ENCODE data around the gene SMIM10.

DNA sequence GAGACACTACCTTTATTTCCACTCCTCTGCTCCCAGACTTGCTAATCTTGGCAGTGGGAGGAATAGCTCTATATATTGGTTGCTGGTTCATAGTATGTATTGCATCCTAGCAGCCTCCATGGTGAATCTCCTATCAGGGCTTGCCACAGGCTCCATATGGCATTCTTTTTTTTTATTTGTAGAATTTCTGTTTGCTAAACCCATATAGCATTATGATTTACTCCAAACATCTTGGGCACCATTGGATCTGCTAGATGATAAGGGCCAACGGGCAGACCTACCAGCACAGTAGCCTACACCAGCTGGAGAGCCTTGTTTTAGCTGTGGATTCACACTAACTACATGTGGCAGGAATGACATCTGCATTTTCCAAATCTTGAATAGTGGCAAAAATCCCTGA, 6.9 kb downstream of the SMIM10 start:
- TF ChIP-seq, protein P1, sequence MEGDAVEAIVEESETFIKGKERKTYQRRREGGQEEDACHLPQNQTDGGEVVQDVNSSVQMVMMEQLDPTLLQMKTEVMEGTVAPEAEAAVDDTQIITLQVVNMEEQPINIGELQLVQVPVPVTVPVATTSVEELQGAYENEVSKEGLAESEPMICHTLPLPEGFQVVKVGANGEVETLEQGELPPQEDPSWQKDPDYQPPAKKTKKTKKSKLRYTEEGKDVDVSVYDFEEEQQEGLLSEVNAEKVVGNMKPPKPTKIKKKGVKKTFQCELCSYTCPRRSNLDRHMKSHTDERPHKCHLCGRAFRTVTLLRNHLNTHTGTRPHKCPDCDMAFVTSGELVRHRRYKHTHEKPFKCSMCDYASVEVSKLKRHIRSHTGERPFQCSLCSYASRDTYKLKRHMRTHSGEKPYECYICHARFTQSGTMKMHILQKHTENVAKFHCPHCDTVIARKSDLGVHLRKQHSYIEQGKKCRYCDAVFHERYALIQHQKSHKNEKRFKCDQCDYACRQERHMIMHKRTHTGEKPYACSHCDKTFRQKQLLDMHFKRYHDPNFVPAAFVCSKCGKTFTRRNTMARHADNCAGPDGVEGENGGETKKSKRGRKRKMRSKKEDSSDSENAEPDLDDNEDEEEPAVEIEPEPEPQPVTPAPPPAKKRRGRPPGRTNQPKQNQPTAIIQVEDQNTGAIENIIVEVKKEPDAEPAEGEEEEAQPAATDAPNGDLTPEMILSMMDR (IDR thresholded peaks at IDR 0.05; ENCODE audit: borderline replicate concordance, extremely low read depth, low read length, poor library complexity, severe bottlenecking), result no peak
- no peak for TF ChIP-seq EZH2 (IDR thresholded peaks at IDR 0.05; ENCODE audit: borderline replicate concordance, low read depth, low read length, severe bottlenecking)
